OCI-LY1 (cell line): Measurements from ENCODE around the gene ZNF512.
A peak's percentile ranks its signal among the peaks of the same experiment; 100 is the strongest.
"Not testable (repeated sequence)": the region's sequence is repeated elsewhere in the genome, so short reads cannot be mapped to it uniquely, and the experiment has no call there.

Experiments
- H2AFZ ChIP-seq: fragments of 200-600 bp; sonication (generic), shearing (Covaris generic); 2 replicates; pipeline ENCODE4 v1.6.0; 2014; ENCODE audit warnings: antibody characterized with exemption, mild to moderate bottlenecking, low read length
- H3F3A ChIP-seq: fragments of 200-600 bp; sonication (generic), shearing (Covaris generic); 2 replicates; pipeline ENCODE4 v1.6.0; 2014; ENCODE audit warnings: mild to moderate bottlenecking, antibody characterized with exemption, low read length, moderate library complexity; ENCODE audit not compliant: insufficient read depth
- H3K27ac ChIP-seq: fragments of 200-600 bp; sonication (generic); 2 replicates; pipeline ENCODE4 v1.5.1; 2014; ENCODE audit warnings: low read length, mixed run types, mild to moderate bottlenecking, low read depth; ENCODE audit not compliant: poor library complexity, severe bottlenecking
- H3K27me3 ChIP-seq: fragments of 200-600 bp; sonication (generic); 2 replicates; pipeline ENCODE4 v1.6.0; 2014; ENCODE audit warnings: antibody characterized with exemption, mild to moderate bottlenecking, low read length, moderate library complexity; ENCODE audit not compliant: insufficient read depth
- H3K36me3 ChIP-seq: fragments of 200-600 bp; sonication (generic); 2 replicates; pipeline ENCODE4 v1.6.1; 2014; ENCODE audit warnings: mild to moderate bottlenecking, antibody characterized with exemption, low read length, moderate library complexity, mixed read lengths; ENCODE audit not compliant: insufficient read depth
- H3K4me1 ChIP-seq: fragments of 200-600 bp; sonication (generic); 2 replicates; pipeline ENCODE4 v1.5.1; 2014; ENCODE audit warnings: mild to moderate bottlenecking, low read length, moderate library complexity; ENCODE audit not compliant: insufficient read depth, severe bottlenecking
- H3K4me2 ChIP-seq: fragments of 200-600 bp; sonication (generic), shearing (Covaris generic); 2 replicates; pipeline ENCODE4 v1.6.1; 2014; ENCODE audit warnings: low read length
- H3K4me3 ChIP-seq: fragments of 200-600 bp; sonication (generic); 2 replicates; pipeline ENCODE4 v1.5.1; 2014; ENCODE audit warnings: low read length, low read depth, mild to moderate bottlenecking, mixed read lengths; ENCODE audit not compliant: poor library complexity, severe bottlenecking
- H3K79me2 ChIP-seq: fragments of 200-600 bp; shearing (Covaris generic); 2 replicates; pipeline ENCODE4 v1.6.1; 2016; ENCODE audit warnings: mixed run types, low read length, mixed read lengths; ENCODE audit not compliant: insufficient read depth
- H3K9ac ChIP-seq: fragments of 200-600 bp; sonication (generic), shearing (Covaris generic); 2 replicates; pipeline ENCODE4 v1.6.1; 2014; ENCODE audit warnings: mild to moderate bottlenecking, low read length, mixed read lengths
- H3K9me2 ChIP-seq: fragments of 200-600 bp; sonication (generic), shearing (Covaris generic); 2 replicates; pipeline ENCODE4 v1.6.1; 2014; ENCODE audit warnings: low read depth, mild to moderate bottlenecking, low read length, mixed read lengths
- H3K9me3 ChIP-seq: fragments of 200-600 bp; shearing (Covaris generic); 2 replicates; pipeline ENCODE4 v1.6.1; 2014; ENCODE audit warnings: low read length, mixed read lengths
- H4K20me1 ChIP-seq: fragments of 200-600 bp; sonication (generic), shearing (Covaris generic); 2 replicates; pipeline ENCODE4 v1.6.0; 2016; ENCODE audit warnings: mild to moderate bottlenecking, low read length; ENCODE audit not compliant: insufficient read depth
- EZH2 ChIP-seq: fragments of 200-600 bp; sonication (generic), shearing (Covaris generic); IDR thresholded peaks from 2 replicates; pipeline ENCODE4 v1.8.0; 2017; ENCODE audit warnings: borderline replicate concordance, mixed run types, mild to moderate bottlenecking, antibody characterized with exemption, low read length, moderate library complexity, mixed read lengths
- TF ChIP-seq, protein P1 (sequence below): fragments of 200-600 bp; sonication (generic), shearing (Covaris generic); IDR thresholded peaks from 2 replicates; pipeline ENCODE4 v1.5.1; 2017; ENCODE audit warnings: mild to moderate bottlenecking, antibody characterized with exemption, low read length, moderate library complexity, mixed read lengths

ZNF512 gene

GRCh38 chr2:27582695-27583389 is at the start of gene ZNF512:
ZNF512 (plus strand) TSS chr2:27583042; CDS start chr2:27583113, 71 bp downstream.
- H3K4me1 ChIP-seq: peaks cover 26% of the 10 kb centered on the region
- no peaks in the 10 kb centered on the region for H3F3A ChIP-seq
- no peaks in the 10 kb centered on the region for H3K27me3 ChIP-seq
- peak within 1 kb of the TSS; percentile 19 for H3K27ac ChIP-seq
- H4K20me1 ChIP-seq: no peaks in the 10 kb centered on the region
- H3K79me2 ChIP-seq: peaks cover 47% of the 10 kb centered on the region
- TF ChIP-seq, protein P1, sequence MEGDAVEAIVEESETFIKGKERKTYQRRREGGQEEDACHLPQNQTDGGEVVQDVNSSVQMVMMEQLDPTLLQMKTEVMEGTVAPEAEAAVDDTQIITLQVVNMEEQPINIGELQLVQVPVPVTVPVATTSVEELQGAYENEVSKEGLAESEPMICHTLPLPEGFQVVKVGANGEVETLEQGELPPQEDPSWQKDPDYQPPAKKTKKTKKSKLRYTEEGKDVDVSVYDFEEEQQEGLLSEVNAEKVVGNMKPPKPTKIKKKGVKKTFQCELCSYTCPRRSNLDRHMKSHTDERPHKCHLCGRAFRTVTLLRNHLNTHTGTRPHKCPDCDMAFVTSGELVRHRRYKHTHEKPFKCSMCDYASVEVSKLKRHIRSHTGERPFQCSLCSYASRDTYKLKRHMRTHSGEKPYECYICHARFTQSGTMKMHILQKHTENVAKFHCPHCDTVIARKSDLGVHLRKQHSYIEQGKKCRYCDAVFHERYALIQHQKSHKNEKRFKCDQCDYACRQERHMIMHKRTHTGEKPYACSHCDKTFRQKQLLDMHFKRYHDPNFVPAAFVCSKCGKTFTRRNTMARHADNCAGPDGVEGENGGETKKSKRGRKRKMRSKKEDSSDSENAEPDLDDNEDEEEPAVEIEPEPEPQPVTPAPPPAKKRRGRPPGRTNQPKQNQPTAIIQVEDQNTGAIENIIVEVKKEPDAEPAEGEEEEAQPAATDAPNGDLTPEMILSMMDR: no peak
- TF ChIP-seq EZH2: no peak
- peak within 1 kb of the TSS; percentile 79 for H3K4me3 ChIP-seq
- H3K9me2 ChIP-seq: no peaks in the 10 kb centered on the region
- peaks cover 5% of the 10 kb centered on the region; the same call in 1 of the 2 replicates for H3K9me3 ChIP-seq
- no peaks in the 10 kb centered on the region; the same call in 1 of the 2 replicates for H3K36me3 ChIP-seq
- peak within 1 kb of the TSS; percentile 95 for H2AFZ ChIP-seq
- peak within 1 kb of the TSS; percentile 76 for H3K9ac ChIP-seq
- peak within 1 kb of the TSS; percentile 86 for H3K4me2 ChIP-seq

DNA sequence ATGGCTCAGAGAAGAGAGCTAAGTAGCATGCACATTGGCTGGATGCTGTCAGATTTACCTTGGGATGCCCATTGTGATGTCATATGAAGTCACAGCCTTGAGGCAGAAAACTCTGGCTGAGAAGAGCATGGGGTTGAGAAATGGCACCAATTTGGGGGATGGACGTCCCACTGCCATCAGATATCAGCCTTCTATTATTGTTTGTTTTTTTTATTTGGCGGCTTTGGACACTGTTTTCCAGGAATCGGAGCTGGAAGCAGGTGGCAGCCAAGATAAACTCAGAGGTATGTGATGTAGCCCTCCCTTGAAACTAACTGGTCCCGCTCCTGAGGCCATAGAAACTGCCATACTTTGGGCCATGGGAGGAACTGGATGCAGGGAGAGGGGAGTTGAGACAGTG is 45.6 kb upstream of the ZNF512 start:
- H3K4me2 ChIP-seq: no peak overlapping the region
- H3K4me3 ChIP-seq: no peak overlapping the region
- TF ChIP-seq, protein P1: no peak
- no peak for TF ChIP-seq EZH2
- H3K9ac ChIP-seq: no peak overlapping the region
- H4K20me1 ChIP-seq: no peaks in the 10 kb centered on the region
- H3K4me1 ChIP-seq: no peaks in the 10 kb centered on the region
- H3K9me2 ChIP-seq: no peaks in the 10 kb centered on the region
- no peaks in the 10 kb centered on the region for H3K27me3 ChIP-seq
- no peaks in the 10 kb centered on the region for H3K36me3 ChIP-seq
- no peak overlapping the region for H3K27ac ChIP-seq
- no peak overlapping the region for H2AFZ ChIP-seq
- H3K79me2 ChIP-seq: no peaks in the 10 kb centered on the region
- no peaks in the 10 kb centered on the region for H3K9me3 ChIP-seq
- H3F3A ChIP-seq: no peaks in the 10 kb centered on the region

DNA sequence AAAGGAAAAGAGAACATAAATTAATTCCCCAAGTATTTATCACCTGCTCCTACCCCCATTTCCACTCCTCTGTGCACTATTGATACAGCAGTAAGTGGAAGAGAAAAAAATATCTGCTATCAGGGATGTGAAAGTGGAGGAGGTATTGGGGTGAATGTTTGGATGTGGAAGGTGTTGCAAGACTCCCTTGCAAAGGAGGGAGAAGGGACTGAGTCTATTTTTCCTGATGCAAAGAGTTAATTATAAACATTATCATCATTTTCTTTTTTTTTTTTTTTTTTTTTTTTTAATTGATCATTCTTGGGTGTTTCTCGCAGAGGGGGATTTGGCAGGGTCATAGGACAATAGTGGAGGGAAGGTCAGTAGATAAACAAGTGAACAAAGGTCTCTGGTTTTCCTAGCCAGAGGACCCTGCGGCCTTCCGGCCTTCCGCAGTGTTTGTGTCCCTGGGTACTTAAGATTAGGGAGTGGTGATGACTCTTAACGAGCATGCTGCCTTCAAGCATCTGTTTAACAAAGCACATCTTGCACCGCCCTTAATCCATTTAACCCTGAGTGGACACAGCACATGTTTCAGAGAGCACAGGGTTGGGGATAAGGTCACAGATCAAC is 43.9 kb upstream of the ZNF512 start:
- H3K9ac ChIP-seq, H3K4me3 ChIP-seq, H3K79me2 ChIP-seq, H3K4me1 ChIP-seq, H3K4me2 ChIP-seq, H3K27me3 ChIP-seq, H3K27ac ChIP-seq, H3K9me2 ChIP-seq, H3K9me3 ChIP-seq, H3K36me3 ChIP-seq, H3F3A ChIP-seq, H2AFZ ChIP-seq, H4K20me1 ChIP-seq: not testable (repeated sequence)

DNA sequence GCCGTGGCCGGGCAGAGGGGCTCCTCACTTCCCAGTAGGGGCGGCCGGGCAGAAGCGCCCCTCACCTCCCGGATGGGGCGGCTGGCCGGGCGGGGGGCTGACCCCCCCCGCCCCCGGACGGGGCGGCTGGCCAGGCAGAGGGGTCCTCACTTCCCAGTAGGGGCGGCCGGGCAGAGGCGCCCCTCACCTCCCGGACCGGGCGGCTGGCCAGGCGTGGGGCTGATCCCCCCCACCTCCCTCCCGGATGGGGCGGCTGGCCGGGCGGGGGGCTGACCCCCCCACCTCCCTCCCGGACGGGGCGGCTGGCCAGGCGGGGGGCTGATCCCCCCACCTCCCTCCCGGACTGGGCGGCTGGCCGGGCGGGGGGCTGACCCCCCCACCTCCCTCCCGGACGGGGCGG is 43.2 kb upstream of the ZNF512 start:
- H3K4me1 ChIP-seq, H3F3A ChIP-seq, H3K27me3 ChIP-seq, H3K4me2 ChIP-seq, H4K20me1 ChIP-seq, H3K9me2 ChIP-seq, H3K27ac ChIP-seq, H3K79me2 ChIP-seq, H3K9me3 ChIP-seq, H3K9ac ChIP-seq, H3K4me3 ChIP-seq, H2AFZ ChIP-seq, H3K36me3 ChIP-seq: not testable (repeated sequence)
